ENCODE measurements around the gene DGLUCY. TPM values are rescaled to one million over a fixed set of nuclear protein-coding genes. Genes with fewer than 3 reads are reported as not detected.
"Not testable (repeated sequence)": the region's sequence is repeated elsewhere in the genome, so short reads cannot be mapped to it uniquely, and the experiment has no call there.

Gene DGLUCY
- total RNA-seq, 4 donors from 2014 or later = 58.0 to 125 (median 103) TPM

DNA sequence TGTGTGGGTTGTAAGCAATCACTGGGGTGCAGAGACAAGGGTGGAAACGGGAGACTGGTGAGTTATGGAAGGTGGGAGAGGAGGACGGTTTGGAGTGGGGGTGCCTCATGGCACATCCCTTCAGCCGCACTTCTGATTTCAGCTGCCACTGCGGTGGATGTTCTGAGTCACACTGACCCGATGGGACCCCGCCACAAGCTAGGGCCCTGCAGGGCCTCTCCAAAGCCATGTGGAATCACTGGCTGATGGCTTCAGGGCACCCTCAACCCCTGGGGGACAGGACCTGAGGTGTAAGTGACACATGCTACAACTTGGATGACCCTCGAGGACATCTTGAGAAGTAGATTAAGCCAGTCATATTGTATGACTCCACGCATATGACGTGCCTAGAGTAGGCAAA lies 77.0 kb downstream of the DGLUCY start:
- TF ChIP-seq POLR2A (IDR thresholded peaks at IDR 0.05) = no peak
- TF ChIP-seq, protein P1, sequence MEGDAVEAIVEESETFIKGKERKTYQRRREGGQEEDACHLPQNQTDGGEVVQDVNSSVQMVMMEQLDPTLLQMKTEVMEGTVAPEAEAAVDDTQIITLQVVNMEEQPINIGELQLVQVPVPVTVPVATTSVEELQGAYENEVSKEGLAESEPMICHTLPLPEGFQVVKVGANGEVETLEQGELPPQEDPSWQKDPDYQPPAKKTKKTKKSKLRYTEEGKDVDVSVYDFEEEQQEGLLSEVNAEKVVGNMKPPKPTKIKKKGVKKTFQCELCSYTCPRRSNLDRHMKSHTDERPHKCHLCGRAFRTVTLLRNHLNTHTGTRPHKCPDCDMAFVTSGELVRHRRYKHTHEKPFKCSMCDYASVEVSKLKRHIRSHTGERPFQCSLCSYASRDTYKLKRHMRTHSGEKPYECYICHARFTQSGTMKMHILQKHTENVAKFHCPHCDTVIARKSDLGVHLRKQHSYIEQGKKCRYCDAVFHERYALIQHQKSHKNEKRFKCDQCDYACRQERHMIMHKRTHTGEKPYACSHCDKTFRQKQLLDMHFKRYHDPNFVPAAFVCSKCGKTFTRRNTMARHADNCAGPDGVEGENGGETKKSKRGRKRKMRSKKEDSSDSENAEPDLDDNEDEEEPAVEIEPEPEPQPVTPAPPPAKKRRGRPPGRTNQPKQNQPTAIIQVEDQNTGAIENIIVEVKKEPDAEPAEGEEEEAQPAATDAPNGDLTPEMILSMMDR (IDR thresholded peaks at IDR 0.05) = no peak
- peaks cover 14 to 31% of the 10 kb centered on the region in 2 donors for H3K36me3 ChIP-seq
- H3K27me3 ChIP-seq = no peaks in the 10 kb centered on the region
- H3K9me3 ChIP-seq = no peaks in the 10 kb centered on the region
- intact Hi-C loops (cut with DNase I) = no loop called here
- H3K27ac ChIP-seq = no peak overlapping the region
- DNase-seq = no peak
- H3K4me1 ChIP-seq = no peaks in the 10 kb centered on the region
- 93 to 96% methylated on average over 7 to 9 of the region's 9 CpGs for WGBS, 2 donors
- no peak overlapping the region for H3K4me3 ChIP-seq (replicated peaks in 1 of 3)

DNA sequence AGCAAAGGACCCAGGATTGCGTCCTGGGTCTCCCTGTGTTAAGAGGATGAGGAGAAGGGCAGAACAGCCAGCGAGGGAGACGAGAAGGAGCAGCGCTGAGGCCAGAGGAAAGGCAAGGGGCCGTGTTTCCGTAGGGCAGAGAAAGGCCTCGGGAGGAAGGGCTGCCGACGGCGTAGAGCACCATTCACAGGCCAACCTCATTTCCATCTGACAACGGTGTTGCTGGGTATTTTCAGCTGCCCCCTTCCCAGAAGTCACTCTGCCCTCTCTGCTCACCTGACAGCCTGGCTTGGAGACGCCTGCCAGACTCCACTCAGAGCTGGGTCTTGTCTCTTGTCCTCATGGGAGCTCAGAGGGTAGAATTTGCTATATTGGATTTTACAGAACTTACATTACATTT lies 79.2 kb downstream of the DGLUCY start:
- H3K27ac ChIP-seq = no peak overlapping the region
- no peaks in the 10 kb centered on the region for H3K4me1 ChIP-seq
- TF ChIP-seq, protein P1 (IDR thresholded peaks at IDR 0.05) = no peak
- TF ChIP-seq POLR2A (IDR thresholded peaks at IDR 0.05) = no peak
- no peaks in the 10 kb centered on the region for H3K9me3 ChIP-seq
- H3K36me3 ChIP-seq = peaks cover 22 to 35% of the 10 kb centered on the region in 2 donors
- intact Hi-C loops (cut with DNase I) = no loop called here
- DNase-seq = no peak
- H3K4me3 ChIP-seq (replicated peaks in 1 of 3) = no peak overlapping the region
- H3K27me3 ChIP-seq = no peaks in the 10 kb centered on the region
- WGBS, 2 donors = 86 to 87% methylated on average over 12 of the region's 12 CpGs

DNA sequence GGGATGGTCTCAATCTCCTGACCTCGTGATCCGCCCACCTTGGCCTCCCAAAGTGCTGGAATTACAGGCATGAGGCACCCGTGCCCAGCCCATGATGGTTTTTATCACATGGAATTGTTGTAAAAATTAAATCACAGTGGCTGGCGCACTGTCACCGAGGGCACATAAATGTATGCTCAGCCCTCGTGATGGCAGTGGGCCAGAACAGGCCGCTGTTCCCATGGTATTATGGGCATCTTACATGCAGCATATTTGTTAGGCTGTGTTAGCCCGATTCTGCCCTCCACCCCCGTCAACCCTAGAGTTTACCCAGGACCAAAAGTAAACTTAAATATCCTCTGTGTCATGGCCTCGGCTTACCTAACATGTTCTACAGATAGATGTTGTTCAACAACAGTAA lies 82.0 kb downstream of the DGLUCY start:
- TF ChIP-seq POLR2A (IDR thresholded peaks at IDR 0.05) = no peak
- TF ChIP-seq, protein P1 (IDR thresholded peaks at IDR 0.05) = no peak
- Histone ChIP-seq H3K9me3 (no peaks in the 10 kb centered on the region), H3K4me3 (replicated peaks in 1 of 3) (no peak overlapping the region), H3K4me1 (no peaks in the 10 kb centered on the region), H3K27me3 (no peaks in the 10 kb centered on the region), H3K36me3 (peaks cover 20 to 36% of the 10 kb centered on the region in 2 donors), H3K27ac (no peak overlapping the region)
- WGBS, 2 donors = 95 to 97% methylated on average over 10 of the region's 10 CpGs
- DNase-seq = no peak
- intact Hi-C loops (cut with DNase I) = no loop called here

DNA sequence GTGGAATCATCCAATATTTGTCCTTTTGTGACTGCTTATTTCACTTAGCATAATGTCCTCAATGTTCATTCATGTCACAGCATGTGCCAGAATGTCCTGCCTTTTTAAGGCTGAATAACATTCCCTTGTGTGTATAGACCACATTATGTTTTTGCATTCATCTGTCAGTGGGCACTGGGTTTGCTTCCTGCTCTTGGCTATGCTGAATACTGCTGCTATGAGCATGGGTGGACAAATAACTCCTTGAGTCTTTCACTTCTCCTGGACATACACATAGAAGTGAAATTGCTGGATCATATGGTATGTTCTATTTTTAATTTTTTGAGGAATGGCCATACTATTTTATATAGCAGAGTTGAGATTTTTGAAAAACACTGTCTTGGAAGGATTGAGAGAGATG lies 83.8 kb downstream of the DGLUCY start:
- DNase-seq = no peak
- Histone ChIP-seq H3K4me1 (peaks cover 0 to 12% of the 10 kb centered on the region in 2 donors), H3K4me3 (replicated peaks in 1 of 3) (no peak overlapping the region), H3K27me3 (no peaks in the 10 kb centered on the region), H3K9me3 (no peaks in the 10 kb centered on the region), H3K27ac (no peak overlapping the region), H3K36me3 (peaks cover 23 to 29% of the 10 kb centered on the region in 2 donors)
- intact Hi-C loops (cut with DNase I) = no loop called here
- TF ChIP-seq POLR2A (IDR thresholded peaks at IDR 0.05) = no peak
- TF ChIP-seq, protein P1 (IDR thresholded peaks at IDR 0.05) = no peak

DNA sequence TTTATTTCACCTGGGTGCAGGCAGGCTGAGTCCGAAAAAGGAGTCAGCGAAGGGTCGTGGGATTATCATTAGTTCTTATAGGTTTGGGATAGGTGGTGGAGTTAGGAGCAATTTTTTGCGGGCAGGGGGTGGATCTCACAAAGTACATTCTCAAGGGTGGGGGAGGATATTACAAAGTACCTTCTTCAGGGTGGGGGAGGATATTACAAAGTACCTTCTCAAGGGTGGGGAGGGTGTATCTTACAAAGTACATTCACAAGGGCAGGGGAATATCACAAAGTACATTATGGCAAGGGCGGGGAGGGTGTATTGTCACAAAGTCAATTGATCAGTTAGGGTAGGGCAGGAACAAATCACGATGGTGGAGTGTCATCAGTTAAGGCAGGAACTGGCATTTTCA lies 86.9 kb downstream of the DGLUCY start:
- H3K27me3 ChIP-seq; intact Hi-C loops (cut with DNase I); H3K4me3 ChIP-seq (replicated peaks in 1 of 3); DNase-seq; H3K27ac ChIP-seq; H3K9me3 ChIP-seq: not testable (repeated sequence)
- WGBS, 2 donors = 95 to 99% methylated on average over 6 of the region's 6 CpGs
- peaks cover 0 to 14% of the 10 kb centered on the region in 2 donors for H3K4me1 ChIP-seq
- H3K36me3 ChIP-seq = peaks cover 40 to 50% of the 10 kb centered on the region in 2 donors
